H1 (cell line): ENCODE data around the gene BRPF3. TPM values are rescaled to one million over a fixed set of nuclear protein-coding genes. Genes with fewer than 3 reads are reported as not detected.

Source experiments
- CTCF ChIA-PET: fragments of 300-600 bp; sonication (Branson Sonifier 250); formaldehyde crosslinking; loops from one replicate; lab custom pipeline; 2021; ENCODE audit not compliant: partially characterized antibody; lab: Charles Lee
- POLR2A ChIA-PET: fragments of 300-600 bp; sonication (Branson Sonifier 250); formaldehyde crosslinking; loops from one replicate; lab custom pipeline; 2021; ENCODE audit warnings: inconsistent platforms; ENCODE audit not compliant: partially characterized antibody; lab: Charles Lee
- DNase-seq, 2 experiments: peaks; one replicate each; pipeline versions ENCODE4 v3.0.0 to v3.0.0-alpha.2; 2010 to 2022; ENCODE audit warnings: low spot score in 2 of 2, low read depth in 1 of 2, mixed read lengths in 1 of 2
- FAIRE-seq: peaks from 2 replicates; lab custom pipeline; 2011; peaks lifted over from hg19 to GRCh38; lab: Jason Lieb, UNC
- H2AFZ ChIP-seq: 2 replicates; pipeline ENCODE4 v1.8.1; 2012; ENCODE audit warnings: low read length, inconsistent platforms
- H2AK5ac ChIP-seq: 2 replicates; pipeline ENCODE4 v1.6.1; 2013; ENCODE audit warnings: low read depth, low read length
- H2BK120ac ChIP-seq: replicated peaks from 2 replicates; pipeline ENCODE3; 2013; ENCODE audit warnings: low read depth, low read length, inconsistent platforms
- H2BK12ac ChIP-seq: 2 replicates; pipeline ENCODE4 v1.6.1; 2013; ENCODE audit warnings: low read depth, low read length
- H2BK15ac ChIP-seq: 2 replicates; pipeline ENCODE4 v1.6.1; 2013; ENCODE audit warnings: low read length
- H2BK20ac ChIP-seq: 2 replicates; pipeline ENCODE4 v1.6.1; 2013; ENCODE audit warnings: low read length
- H2BK5ac ChIP-seq: 2 replicates; pipeline ENCODE4 v1.6.1; 2013; ENCODE audit warnings: low read depth, low read length
- H3K14ac ChIP-seq: 2 replicates; pipeline ENCODE4 v1.6.1; 2013; ENCODE audit warnings: inconsistent platforms; ENCODE audit not compliant: insufficient read length
- H3K18ac ChIP-seq: 2 replicates; pipeline ENCODE4 v1.6.1; 2013; ENCODE audit warnings: low read length; ENCODE audit errors: extremely low read depth
- H3K23ac ChIP-seq: 2 replicates; pipeline ENCODE4 v1.6.1; 2013; ENCODE audit warnings: inconsistent platforms; ENCODE audit not compliant: insufficient read length
- H3K23me2 ChIP-seq: 2 replicates; pipeline ENCODE4 v1.6.1; 2013; ENCODE audit warnings: low read depth, low read length
- H3K27ac ChIP-seq: 2 replicates; pipeline ENCODE4 v1.6.1; 2011; ENCODE audit warnings: low read depth, low read length, inconsistent platforms
- H3K27me3 ChIP-seq, 4 experiments: replicated peaks in 1 of 4; 1 replicate in 1 of 4; 2 replicates in 3 of 4; pipeline versions ENCODE4 v1.6.1 to v1.8.1; 2011 to 2013; ENCODE audit warnings: low read length in 3 of 4, mild to moderate bottlenecking in 3 of 4, inconsistent platforms in 2 of 4, mixed read lengths in 2 of 4, moderate library complexity in 1 of 4; ENCODE audit not compliant: control insufficient read depth in 3 of 4, insufficient read depth in 3 of 4; ENCODE audit errors: extremely low read depth in 1 of 4
- H3K36me3 ChIP-seq, 4 experiments: 2 replicates each; pipeline versions ENCODE4 v1.6.1 to v1.8.1; 2011 to 2013; ENCODE audit warnings: mild to moderate bottlenecking in 4 of 4, low read length in 3 of 4, moderate library complexity in 2 of 4, control low read depth in 1 of 4, inconsistent platforms in 1 of 4; ENCODE audit not compliant: insufficient read depth in 4 of 4, control insufficient read depth in 2 of 4
- H3K4ac ChIP-seq: replicated peaks from 2 replicates; pipeline ENCODE3; 2013; ENCODE audit warnings: low read length, low read depth, mixed read lengths, inconsistent platforms; ENCODE audit not compliant: insufficient read length
- H3K4me1 ChIP-seq, 4 experiments: replicated peaks in 1 of 4; 1 replicate in 1 of 4; 2 replicates in 3 of 4; pipeline versions ENCODE4 v1.6.1 to v1.8.1; 2011 to 2013; ENCODE audit warnings: low read length in 3 of 4, inconsistent platforms in 2 of 4, mixed read lengths in 1 of 4; ENCODE audit not compliant: insufficient read depth in 4 of 4, control insufficient read depth in 3 of 4
- H3K4me2 ChIP-seq, 2 experiments: 2 replicates each; pipeline versions ENCODE4 v1.6.1 to v1.8.1; 2011 to 2013; ENCODE audit warnings: low read depth in 2 of 2, low read length in 2 of 2, control low read depth in 1 of 2, inconsistent platforms in 1 of 2, mild to moderate bottlenecking in 1 of 2; ENCODE audit not compliant: insufficient read depth in 1 of 2
- H3K4me3 ChIP-seq, 4 experiments: fragments of 200-600, 300-600 bp in 1 of 4; sonication (generic), shearing (Covaris generic), sonication (Bioruptor Twin) in 1 of 4; 2 replicates each; pipeline versions ENCODE4 v1.5.1 to v1.8.1; 2011 to 2016; ENCODE audit warnings: low read length in 4 of 4, low read depth in 3 of 4, control low read depth in 2 of 4, inconsistent platforms in 2 of 4, mild to moderate bottlenecking in 2 of 4, mixed read lengths in 1 of 4, moderate library complexity in 1 of 4; ENCODE audit not compliant: insufficient read depth in 2 of 4; ENCODE audit errors: extremely low read depth in 1 of 4
- H3K56ac ChIP-seq: replicated peaks from 2 replicates; pipeline ENCODE3; 2013; ENCODE audit warnings: low read depth, mild to moderate bottlenecking, mixed read lengths, low read length, inconsistent platforms; ENCODE audit not compliant: insufficient read length
- H3K79me1 ChIP-seq: 2 replicates; pipeline ENCODE4 v1.6.1; 2013; ENCODE audit warnings: low read depth, low read length, control low read depth
- H3K79me2 ChIP-seq, 2 experiments: 2 replicates each; pipeline versions ENCODE4 v1.6.1 to v1.8.1; 2012 to 2013; ENCODE audit warnings: low read length in 2 of 2, mild to moderate bottlenecking in 2 of 2, inconsistent platforms in 1 of 2; ENCODE audit not compliant: insufficient read depth in 2 of 2, control insufficient read depth in 1 of 2
- H3K9ac ChIP-seq, 4 experiments: replicated peaks in 1 of 4; 1 replicate in 1 of 4; 2 replicates in 3 of 4; pipeline versions ENCODE4 v1.6.1 to v1.8.1; 2011 to 2013; ENCODE audit warnings: low read depth in 3 of 4, low read length in 3 of 4, control low read depth in 2 of 4, mild to moderate bottlenecking in 2 of 4, moderate library complexity in 2 of 4, inconsistent platforms in 1 of 4; ENCODE audit errors: extremely low read depth in 1 of 4
- H3K9me3 ChIP-seq, 2 experiments: 2 replicates each; pipeline versions ENCODE4 v1.6.1 to v1.8.1; 2012 to 2013; ENCODE audit warnings: mild to moderate bottlenecking in 2 of 2, moderate library complexity in 2 of 2, control low read depth in 1 of 2, inconsistent platforms in 1 of 2, low read depth in 1 of 2, low read length in 1 of 2, mixed read lengths in 1 of 2; ENCODE audit not compliant: insufficient read depth in 2 of 2
- H4K20me1 ChIP-seq, 2 experiments: replicated peaks in 1 of 2; 2 replicates each; pipeline versions ENCODE3 to v1.8.1; 2011 to 2013; ENCODE audit warnings: inconsistent platforms in 2 of 2, low read length in 2 of 2, mild to moderate bottlenecking in 1 of 2; ENCODE audit not compliant: insufficient read depth in 2 of 2, control insufficient read depth in 1 of 2
- H4K5ac ChIP-seq: 2 replicates; pipeline ENCODE4 v1.6.1; 2013; ENCODE audit warnings: low read length, low read depth, mixed read lengths, inconsistent platforms; ENCODE audit not compliant: insufficient read length
- H4K8ac ChIP-seq: 2 replicates; pipeline ENCODE4 v1.8.0; 2013; ENCODE audit warnings: mild to moderate bottlenecking, moderate library complexity, low read length, inconsistent platforms; ENCODE audit not compliant: insufficient read depth; ENCODE audit errors: extremely low read depth
- H4K91ac ChIP-seq: replicated peaks from 2 replicates; pipeline ENCODE3; 2013; ENCODE audit warnings: low read length, mixed read lengths, inconsistent platforms; ENCODE audit not compliant: insufficient read length
- ATF2 ChIP-seq: IDR thresholded peaks from 2 replicates; pipeline ENCODE4 v1.6.1; 2012; ENCODE audit warnings: low read length, inconsistent platforms
- CHD1 ChIP-seq: IDR thresholded peaks from 2 replicates; pipeline ENCODE4 v1.6.1; 2012; ENCODE audit warnings: low read depth, low read length, improper control_type of control experiment
- RXRA ChIP-seq: IDR thresholded peaks from 2 replicates; pipeline ENCODE4 v1.6.1; 2011; ENCODE audit warnings: low read depth, mild to moderate bottlenecking, low read length, moderate library complexity; ENCODE audit not compliant: insufficient read depth
- TAF7 ChIP-seq: optimal IDR thresholded peaks from 2 replicates; pipeline ENCODE3; 2011; ENCODE audit warnings: low read depth, mild to moderate bottlenecking, inconsistent platforms, low read length, moderate library complexity, borderline replicate concordance
- WGBS, 2 experiments: shearing (Covaris generic) in 1 of 2; methylation state at CpG; one replicate each; pipeline versions ENCODE4 v1.1.6 to v1.1.7; 2013 to 2015; ENCODE audit warnings: low lambda C conversion rate in 2 of 2, mixed read lengths in 2 of 2, inconsistent platforms in 1 of 2, low coverage in 1 of 2, missing lambda C conversion rate in 1 of 2; ENCODE audit not compliant: insufficient replicate concordance in 2 of 2, insufficient coverage in 1 of 2, insufficient read length in 1 of 2; ENCODE audit errors: extremely low coverage in 1 of 2, missing lambda C conversion rate in 1 of 2; 5-methylcytosine and 5-hydroxymethylcytosine counted together
- polyA plus RNA-seq, 7 experiments: library from polyadenylated mRNA; depleted of rRNA in 3 of 7; stranded (reverse) in 5 of 7; unstranded in 2 of 7; fragments of >200 nt in 5 of 7; fragments of 200-250 nt in 2 of 7; gene quantifications; 1 replicate in 5 of 7; 2 replicates in 1 of 7; 4 replicates in 1 of 7; pipeline versions ENCODE4 v1.2.1 to v1.2.3, GENCODE V29; 2011 to 2013; ENCODE audit warnings: missing spikeins in 2 of 7, mixed read lengths in 2 of 7
- total RNA-seq: library from RNA; stranded (reverse); fragmentation: NEBNext Ultra II Directional; extraction: Animal tissue kit (Norgen Biotek cat#: 25700); gene quantifications from 2 replicates; pipeline ENCODE4 v1.2.1, GENCODE V29; 2021

Gene BRPF3
- total and polyA plus RNA-seq, 2 of the 8 experiments (the other 6 are each of a cell fraction or from before 2014, with no cell fraction given), result 26.0 to 37.5 TPM

DNA sequence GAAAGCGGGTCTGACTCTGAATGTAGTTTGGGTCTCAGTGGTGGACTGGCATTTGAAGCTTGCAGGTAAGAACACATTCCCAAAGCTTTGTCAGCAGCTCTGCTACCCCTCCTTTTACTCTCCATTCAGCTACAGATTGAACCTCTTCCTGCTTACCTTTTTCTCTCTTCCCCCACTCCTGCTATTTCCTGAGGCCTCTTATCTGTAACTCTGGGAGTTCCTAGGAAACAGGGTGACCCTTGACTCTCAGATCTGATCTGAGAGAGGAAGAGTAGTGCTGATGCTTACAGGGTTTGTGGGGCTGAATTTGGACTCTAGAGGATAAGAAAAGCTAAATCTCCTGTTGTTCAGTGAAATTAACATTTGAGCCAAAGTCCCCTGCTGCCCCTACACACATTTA lies 21.4 kb downstream of the BRPF3 start:
- H3K79me2 ChIP-seq, result no peaks in the 10 kb centered on the region
- no peak overlapping the region for H2AK5ac ChIP-seq
- H4K20me1 ChIP-seq, result no peaks in the 10 kb centered on the region
- H4K8ac ChIP-seq, result no peak overlapping the region
- WGBS, 2 experiments, result 92% methylated on average over 1 of the region's 1 CpG; no CpG with 5 or more reads in 1 of the 2 experiments
- H2BK120ac ChIP-seq, result no peak overlapping the region
- H3K9ac ChIP-seq, result no peak overlapping the region
- H3K4me1 ChIP-seq, result no peaks in the 10 kb centered on the region
- TF ChIP-seq ATF2 (no peak), RXRA (no peak), CHD1 (no peak), TAF7 (no peak)
- no peak overlapping the region for H4K91ac ChIP-seq
- no peak overlapping the region for H4K5ac ChIP-seq
- H3K23ac ChIP-seq, result no peak overlapping the region
- no peaks in the 10 kb centered on the region for H3K9me3 ChIP-seq
- POLR2A ChIA-PET, result interaction anchor here (1.5 to 2.2 kb wide), 2 partner anchors 11 to 21 kb away, joined by 4 to 5 read pairs; no protein-coding TSS in a partner anchor
- no peak overlapping the region for H2AFZ ChIP-seq
- no peak overlapping the region for H2BK12ac ChIP-seq
- H3K14ac ChIP-seq, result no peak overlapping the region
- H3K27me3 ChIP-seq, result no peaks in the 10 kb centered on the region
- H3K23me2 ChIP-seq, result no peaks in the 10 kb centered on the region
- H3K27ac ChIP-seq, result no peak overlapping the region
- H2BK15ac ChIP-seq, result no peak overlapping the region
- FAIRE-seq (no peak), DNase-seq (no peak)
- no peaks in the 10 kb centered on the region for H3K79me1 ChIP-seq
- H3K4me2 ChIP-seq, result no peak overlapping the region
- CTCF ChIA-PET, result interaction anchor here (1.2 to 1.4 kb wide), 2 partner anchors 10 to 75 kb away, joined by 3 to 4 read pairs; no protein-coding TSS in a partner anchor
- H3K36me3 ChIP-seq, result peaks cover 22 to 78% (median 58%) of the 10 kb centered on the region in 4 experiments
- no peak overlapping the region for H3K18ac ChIP-seq
- no peak overlapping the region for H2BK5ac ChIP-seq
- no peak overlapping the region for H2BK20ac ChIP-seq
- no peak overlapping the region for H3K4me3 ChIP-seq
- H3K56ac ChIP-seq, result no peak overlapping the region
- no peak overlapping the region for H3K4ac ChIP-seq
